Brain microvascular endothelial cell (primary cell): ENCODE data around the gene MICOS13.

Experiments
- DNase-seq: peaks from one replicate; pipeline ENCODE4 v3.0.0-alpha.2; 2020
- H3K27ac ChIP-seq: fragments of 250-450 bp; sonication (Bioruptor Pico); 2 replicates; pipeline ENCODE4 v1.5.1; 2020; ENCODE audit warnings: mild to moderate bottlenecking, moderate library complexity
- H3K27me3 ChIP-seq: fragments of 250-450 bp; sonication (Bioruptor Pico); replicated peaks from 2 replicates; pipeline ENCODE4 v1.5.1; 2020; ENCODE audit warnings: mild to moderate bottlenecking
- H3K36me3 ChIP-seq: fragments of 250-450 bp; sonication (Bioruptor Pico); replicated peaks from 2 replicates; pipeline ENCODE4 v1.5.1; 2020; ENCODE audit warnings: mild to moderate bottlenecking
- H3K4me3 ChIP-seq: 2 replicates; pipeline ENCODE4 v1.5.1; 2011; ENCODE audit warnings: low read depth, mild to moderate bottlenecking, control low read depth, low read length, moderate library complexity
- in situ Hi-C: cut with HindIII; loops from 2 replicates; pipeline ENCODE4 v1.10.0; 2017; ENCODE audit warnings: low sequenced_read_pairs, low pct_ligation_motif_present
- TF ChIP-seq, protein P1 (sequence below): IDR thresholded peaks from 2 replicates; pipeline ENCODE4 v1.5.1; 2011; ENCODE audit warnings: low read depth, mild to moderate bottlenecking, moderate library complexity, low read length, control low read depth, inconsistent platforms; ENCODE audit errors: missing control alignments

The MICOS13 gene

DNA sequence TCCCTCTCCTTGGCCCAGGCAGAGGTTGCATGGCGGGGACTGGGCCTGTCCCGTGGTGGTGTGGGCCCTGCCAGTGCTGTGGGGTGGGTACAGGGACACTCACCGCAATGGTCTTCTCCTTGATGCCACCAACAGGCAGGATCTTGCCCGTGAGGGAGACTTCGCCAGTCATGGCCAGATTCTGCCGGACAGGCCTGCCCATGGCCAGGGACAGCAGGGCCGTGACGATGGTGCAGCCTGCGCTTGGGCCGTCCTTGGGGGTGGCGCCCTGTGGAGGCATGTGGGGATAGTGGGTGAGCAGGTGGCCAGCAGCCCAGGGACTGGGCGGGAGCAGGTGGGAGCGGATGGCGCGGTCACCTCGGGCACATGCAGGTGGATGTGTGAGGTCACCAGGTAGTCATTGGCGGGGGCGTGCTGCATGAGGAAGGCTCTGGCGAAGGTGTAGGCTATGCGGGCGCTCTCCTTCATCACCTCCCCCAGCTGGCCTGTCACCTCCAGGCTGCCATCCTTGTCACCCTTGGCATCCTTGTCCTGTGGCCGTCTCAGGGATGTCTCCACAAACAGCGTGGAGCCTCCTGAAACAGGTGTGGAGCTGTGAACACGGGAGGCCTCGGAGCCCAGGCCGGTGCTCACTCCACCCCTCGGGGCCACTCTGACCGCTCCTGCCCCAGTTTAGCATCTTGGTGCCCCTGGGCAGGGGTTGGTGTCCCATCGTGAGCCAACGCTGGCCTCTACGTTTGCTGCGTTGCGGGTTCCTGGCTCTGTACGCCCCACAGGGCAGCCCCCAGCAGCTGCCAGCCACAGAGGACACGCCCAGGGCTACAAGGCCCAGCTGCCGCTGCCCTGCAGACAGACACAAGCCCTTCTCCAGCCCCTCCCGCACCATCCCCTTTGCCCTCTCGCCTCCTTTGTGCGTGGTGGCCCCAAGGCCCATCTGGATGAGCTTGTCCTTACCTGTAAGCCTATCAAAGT lies 13.2 kb upstream of the MICOS13 start:
- H3K27ac ChIP-seq: no peak overlapping the region
- H3K36me3 ChIP-seq: peaks cover 67% of the 10 kb centered on the region
- TF ChIP-seq, protein P1, sequence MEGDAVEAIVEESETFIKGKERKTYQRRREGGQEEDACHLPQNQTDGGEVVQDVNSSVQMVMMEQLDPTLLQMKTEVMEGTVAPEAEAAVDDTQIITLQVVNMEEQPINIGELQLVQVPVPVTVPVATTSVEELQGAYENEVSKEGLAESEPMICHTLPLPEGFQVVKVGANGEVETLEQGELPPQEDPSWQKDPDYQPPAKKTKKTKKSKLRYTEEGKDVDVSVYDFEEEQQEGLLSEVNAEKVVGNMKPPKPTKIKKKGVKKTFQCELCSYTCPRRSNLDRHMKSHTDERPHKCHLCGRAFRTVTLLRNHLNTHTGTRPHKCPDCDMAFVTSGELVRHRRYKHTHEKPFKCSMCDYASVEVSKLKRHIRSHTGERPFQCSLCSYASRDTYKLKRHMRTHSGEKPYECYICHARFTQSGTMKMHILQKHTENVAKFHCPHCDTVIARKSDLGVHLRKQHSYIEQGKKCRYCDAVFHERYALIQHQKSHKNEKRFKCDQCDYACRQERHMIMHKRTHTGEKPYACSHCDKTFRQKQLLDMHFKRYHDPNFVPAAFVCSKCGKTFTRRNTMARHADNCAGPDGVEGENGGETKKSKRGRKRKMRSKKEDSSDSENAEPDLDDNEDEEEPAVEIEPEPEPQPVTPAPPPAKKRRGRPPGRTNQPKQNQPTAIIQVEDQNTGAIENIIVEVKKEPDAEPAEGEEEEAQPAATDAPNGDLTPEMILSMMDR: no peak
- no peak for DNase-seq
- in situ Hi-C loops: no loop called here
- H3K27me3 ChIP-seq: no peaks in the 10 kb centered on the region
- H3K4me3 ChIP-seq: no peak overlapping the region

DNA sequence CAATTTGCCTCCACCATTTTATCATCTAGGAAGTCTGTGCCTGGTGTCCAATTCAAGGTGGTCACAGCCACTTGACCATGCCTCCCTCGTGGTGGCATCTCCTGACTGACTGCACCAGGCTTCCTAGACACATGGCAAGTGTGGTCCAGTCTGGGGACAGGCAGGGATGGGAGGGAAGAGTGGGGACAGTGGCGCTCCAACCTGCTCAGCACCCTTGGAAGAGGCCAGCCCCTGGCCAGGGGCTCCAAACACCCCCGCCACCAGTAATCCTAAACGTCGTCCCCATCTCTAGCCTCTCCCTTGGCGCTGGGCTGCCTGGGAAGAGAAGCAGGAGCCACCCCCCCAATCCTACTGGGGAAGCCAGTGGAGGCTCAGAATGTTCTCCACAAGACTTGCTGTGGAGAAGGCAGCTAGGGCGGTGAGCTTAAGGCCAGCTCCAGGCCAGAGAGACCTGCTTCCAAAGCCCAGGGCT lies 12.4 kb upstream of the MICOS13 start:
- no peak overlapping the region for H3K4me3 ChIP-seq
- no peaks in the 10 kb centered on the region for H3K27me3 ChIP-seq
- no peak for DNase-seq
- in situ Hi-C loops: no loop called here
- H3K36me3 ChIP-seq: peaks cover 62% of the 10 kb centered on the region
- TF ChIP-seq, protein P1: no peak
- H3K27ac ChIP-seq: no peak overlapping the region

DNA sequence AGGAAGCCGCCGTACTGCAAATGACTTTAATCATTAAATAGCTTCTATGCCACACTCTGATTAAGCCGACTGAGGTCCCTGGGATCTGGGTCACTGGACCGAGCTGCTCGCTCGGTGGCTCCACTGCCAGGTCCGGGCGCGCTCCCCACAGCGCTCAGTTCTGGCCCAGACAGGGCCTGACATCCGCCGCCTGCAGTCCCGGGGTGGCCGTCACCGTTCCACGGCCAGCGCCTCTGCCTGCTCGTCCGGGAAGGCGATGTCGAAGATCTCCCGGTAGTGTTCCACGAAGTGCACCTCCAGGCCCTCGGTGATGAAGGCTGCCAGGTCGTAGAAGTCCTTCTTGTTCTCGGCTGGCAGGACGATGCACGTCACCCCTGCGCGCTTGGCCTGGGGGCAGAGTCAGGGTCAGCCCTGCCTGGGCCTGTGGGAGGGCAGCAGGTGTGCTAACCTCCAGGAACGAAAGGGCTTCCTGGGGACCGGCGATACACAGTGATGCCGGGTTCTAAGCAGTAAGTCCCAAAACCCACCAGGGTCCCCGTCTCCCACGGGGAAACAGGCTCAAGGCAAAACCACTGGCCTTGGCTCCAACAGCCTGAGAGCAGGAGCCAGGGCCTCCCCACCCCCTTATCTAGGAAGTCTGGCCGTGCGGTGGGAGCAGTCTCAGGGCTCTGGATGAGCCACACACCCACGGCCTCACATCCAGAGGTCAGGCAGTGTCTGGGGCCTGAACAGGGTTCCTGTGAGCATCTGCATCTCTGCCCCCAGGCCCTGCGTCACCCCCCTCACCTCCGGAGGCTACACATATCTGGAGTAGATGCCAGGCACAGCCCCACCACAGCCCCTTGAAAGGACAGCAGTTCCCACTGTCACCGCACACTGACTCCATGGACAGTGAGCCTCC lies 11.8 kb upstream of the MICOS13 start:
- no peak overlapping the region for H3K27ac ChIP-seq
- H3K27me3 ChIP-seq: no peaks in the 10 kb centered on the region
- H3K36me3 ChIP-seq: peaks cover 60% of the 10 kb centered on the region
- no peak for DNase-seq
- in situ Hi-C loops: no loop called here
- peak overlapping the region; percentile 97 for H3K4me3 ChIP-seq
- TF ChIP-seq, protein P1: no peak

DNA sequence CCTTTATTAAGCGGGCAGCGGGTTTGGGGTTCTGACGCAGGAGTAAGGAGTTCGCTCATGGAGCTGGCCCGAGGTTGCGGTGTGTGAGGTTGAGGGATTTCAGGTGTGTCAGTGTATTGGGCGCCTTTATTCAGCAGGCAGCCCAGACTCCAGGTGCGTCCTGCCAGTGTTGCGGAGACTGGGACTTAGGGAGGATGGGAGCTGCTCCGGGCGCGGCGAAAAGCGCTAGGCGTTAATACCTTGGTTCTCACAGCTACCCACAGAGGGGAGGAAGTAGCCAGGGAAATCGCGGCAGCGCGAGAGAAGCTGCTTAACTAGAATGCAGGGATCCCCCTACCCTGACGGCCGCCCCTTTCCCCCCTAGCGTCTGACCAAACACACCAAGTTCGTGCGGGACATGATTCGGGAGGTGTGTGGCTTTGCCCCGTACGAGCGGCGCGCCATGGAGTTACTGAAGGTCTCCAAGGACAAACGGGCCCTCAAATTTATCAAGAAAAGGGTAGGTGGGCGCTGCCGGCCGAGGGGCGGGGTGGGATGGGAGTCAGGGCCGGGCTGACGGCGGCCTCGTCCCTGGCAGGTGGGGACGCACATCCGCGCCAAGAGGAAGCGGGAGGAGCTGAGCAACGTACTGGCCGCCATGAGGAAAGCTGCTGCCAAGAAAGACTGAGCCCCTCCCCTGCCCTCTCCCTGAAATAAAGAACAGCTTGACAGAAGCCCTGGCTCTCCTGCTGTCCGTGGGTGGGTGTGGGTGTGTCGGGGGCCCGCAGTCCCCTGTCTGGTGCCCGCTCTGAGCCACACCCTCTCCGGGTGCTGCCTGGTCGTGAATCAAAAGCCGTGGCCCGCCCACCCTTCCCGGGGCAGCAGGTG lies 10.9 kb upstream of the MICOS13 start:
- H3K36me3 ChIP-seq: peaks cover 52% of the 10 kb centered on the region

More for the DNA sequence above, 10.9 kb upstream of the MICOS13 start:
- H3K27ac ChIP-seq: peak overlapping the region; percentile 19
- no peaks in the 10 kb centered on the region for H3K27me3 ChIP-seq
- TF ChIP-seq, protein P1: no peak
- DNase-seq: no peak
- in situ Hi-C loops: no loop called here
- peak overlapping the region; percentile 97 for H3K4me3 ChIP-seq
